OCI-LY7 (cell line): ENCODE measurements around the gene ZSWIM3. TPM values are rescaled to one million over a fixed set of nuclear protein-coding genes. Genes with fewer than 3 reads are reported as not detected.

ENCODE experiments used
- BruUV-seq: library from RNA; stranded (reverse); fragments of 400-500 nt; replicated peaks from 2 replicates; lab custom pipeline; 2021; lab: Mats Ljungman, UMichigan
- CTCF ChIA-PET: fragments of 300-600 bp; sonication (Branson Sonifier 250); formaldehyde crosslinking; loops from one replicate; lab custom pipeline; 2022; ENCODE audit warnings: antibody characterized with exemption; ENCODE audit not compliant: unreplicated experiment; lab: Charles Lee
- POLR2A ChIA-PET: fragments of 300-600 bp; sonication (Branson Sonifier 250); formaldehyde crosslinking; loops from one replicate; lab custom pipeline; 2022; ENCODE audit warnings: antibody characterized with exemption; lab: Charles Lee
- DNase-seq: peaks from one replicate; pipeline ENCODE4 v3.0.0-alpha.2; 2015; ENCODE audit warnings: low spot score
- H2AFZ ChIP-seq: fragments of 200-600 bp; sonication (generic), shearing (Covaris generic); 2 replicates; pipeline ENCODE4 v1.6.1; 2014; ENCODE audit warnings: mild to moderate bottlenecking, antibody characterized with exemption, low read length, moderate library complexity
- H3K27ac ChIP-seq: fragments of 200-600 bp; sonication (generic); 2 replicates; pipeline ENCODE4 v1.5.1; 2014; ENCODE audit warnings: mixed run types, low read depth, mild to moderate bottlenecking, moderate library complexity, low read length, inconsistent platforms; ENCODE audit not compliant: poor library complexity, severe bottlenecking
- H3K36me3 ChIP-seq: fragments of 200-600 bp; sonication (generic); 2 replicates; pipeline ENCODE4 v1.6.1; 2014; ENCODE audit warnings: mild to moderate bottlenecking, antibody characterized with exemption, low read length, moderate library complexity, mixed read lengths; ENCODE audit not compliant: insufficient read depth
- H3K4me1 ChIP-seq: fragments of 200-600 bp; sonication (generic); 2 replicates; pipeline ENCODE4 v1.5.1; 2014; ENCODE audit warnings: mild to moderate bottlenecking, low read length; ENCODE audit not compliant: insufficient read depth, poor library complexity, severe bottlenecking
- H3K4me2 ChIP-seq: fragments of 200-600 bp; sonication (generic); 2 replicates; pipeline ENCODE4 v1.6.1; 2014; ENCODE audit warnings: mild to moderate bottlenecking, low read length
- H3K4me3 ChIP-seq: fragments of 200-600 bp; sonication (generic); 2 replicates; pipeline ENCODE4 v1.5.1; 2014; ENCODE audit warnings: mild to moderate bottlenecking, low read depth, low read length; ENCODE audit not compliant: poor library complexity, severe bottlenecking
- H3K79me2 ChIP-seq: fragments of 200-600 bp; sonication (generic); 2 replicates; pipeline ENCODE4 v1.6.1; 2016; ENCODE audit warnings: low read depth, mild to moderate bottlenecking, low read length, moderate library complexity, mixed read lengths; ENCODE audit not compliant: insufficient read depth
- H3K9me2 ChIP-seq: fragments of 200-600 bp; sonication (generic); 2 replicates; pipeline ENCODE4 v1.6.1; 2016; ENCODE audit warnings: mild to moderate bottlenecking, low read length, mixed read lengths; ENCODE audit not compliant: insufficient read depth
- H3K9me3 ChIP-seq: fragments of 200-600 bp; sonication (generic); 2 replicates; pipeline ENCODE4 v1.6.1; 2014; ENCODE audit warnings: mild to moderate bottlenecking, mixed run types, low read length, mixed read lengths
- H4K20me1 ChIP-seq: fragments of 200-600 bp; sonication (generic); 2 replicates; pipeline ENCODE4 v1.6.1; 2014; ENCODE audit warnings: mild to moderate bottlenecking, antibody characterized with exemption, low read length, moderate library complexity, mixed read lengths; ENCODE audit not compliant: insufficient read depth
- CTCF ChIP-seq: fragments of 200-600 bp; sonication (generic); conservative IDR thresholded peaks from 2 replicates; pipeline ENCODE4 v1.5.1; 2014; ENCODE audit warnings: mild to moderate bottlenecking, antibody characterized with exemption, low read length, moderate library complexity, mixed read lengths
- EZH2phosphoT487 ChIP-seq: fragments of 200-600 bp; sonication (generic); IDR thresholded peaks from 2 replicates; pipeline ENCODE4 v1.6.1; 2018; ENCODE audit warnings: low read depth, borderline replicate concordance, mild to moderate bottlenecking, mixed run types, antibody characterized with exemption, low read length, moderate library complexity, mixed read lengths
- intact Hi-C: fragments of 100-400 bp; cut with micrococcal nuclease; formaldehyde crosslinking; loops from one replicate; pipeline ENCODE4 v1.10.0; 2022; ENCODE audit not compliant: unreplicated experiment
- total RNA-seq, 2 experiments: library from RNA; depleted of rRNA in 1 of 2; stranded (reverse); fragments of >200 nt in 1 of 2; shearing (Covaris generic) in 1 of 2; gene quantifications; 2 replicates each; pipeline ENCODE4 v1.2.3, GENCODE V29; 2014 to 2022

ZSWIM3 gene
- total RNA-seq, 2 experiments from 2014 or later = 5.7 to 6.0 TPM

- Histone ChIP-seq H3K4me1 (peaks cover 15% of the 10 kb centered on the region), H3K79me2 (no peaks in the 10 kb centered on the region), H3K36me3 (no peaks in the 10 kb centered on the region; the same call in 1 of the 2 replicates), H3K4me3 (peak within 1 kb of the TSS; percentile 85), H4K20me1 (no peaks in the 10 kb centered on the region), H3K9me2 (no peaks in the 10 kb centered on the region), H2AFZ (peak within 1 kb of the TSS; percentile 88), H3K9me3 (no peaks in the 10 kb centered on the region), H3K4me2 (peak within 1 kb of the TSS; percentile 98), H3K27ac (peak within 1 kb of the TSS; percentile 21)
- TF ChIP-seq EZH2phosphoT487 = no peak
- no TSS peak for BruUV-seq
- ChIA-PET CTCF (no interaction called here), POLR2A (interaction anchor here (1.1 to 1.7 kb wide), 4 partner anchors 9 to 79 kb away, joined by 3 to 5 read pairs (median 4); partner anchors contain the start of gene PCIF1)
- peak; percentile 91 for DNase-seq
- intact Hi-C loops = no loop called here
Observed at GRCh38 chr20:45890985-45891983, 33.9 kb downstream of the ZSWIM3 start, which contains the start of the genes CTSA and NEURL2. CTSA (plus strand) TSS chr20:45891335; CDS start chr20:45891569, 234 bp downstream. NEURL2 (minus strand) TSS chr20:45891208; CDS start chr20:45890991, 217 bp downstream.

GRCh38 chr20:45892049-45892825 is 34.8 kb downstream of the ZSWIM3 start:
- Histone ChIP-seq H2AFZ (no peak overlapping the region), H4K20me1 (no peaks in the 10 kb centered on the region), H3K27ac (no peak overlapping the region), H3K9me3 (no peaks in the 10 kb centered on the region), H3K36me3 (peaks cover 4% of the 10 kb centered on the region), H3K79me2 (no peaks in the 10 kb centered on the region), H3K4me1 (peaks cover 15% of the 10 kb centered on the region), H3K9me2 (no peaks in the 10 kb centered on the region), H3K4me3 (peak overlapping the region; percentile 85), H3K4me2 (peak overlapping the region; percentile 98)
- POLR2A ChIA-PET = interaction anchor here (1.0 to 1.4 kb wide), 3 partner anchors 10 to 92 kb away, joined by 3 to 4 read pairs (median 4); no protein-coding TSS in a partner anchor
- BruUV-seq = TSS peak; percentile 48
- TF ChIP-seq CTCF = no peak
- no peak for TF ChIP-seq EZH2phosphoT487
- intact Hi-C loops = no loop called here
- no peak for DNase-seq
- CTCF ChIA-PET = no interaction called here
